ENCODE measurements around the gene UTP3. TPM values are rescaled to one million over a fixed set of nuclear protein-coding genes. Genes with fewer than 3 reads are reported as not detected.
"Not testable (repeated sequence)": the region's sequence is repeated elsewhere in the genome, so short reads cannot be mapped to it uniquely, and the experiment has no call there.

UTP3 gene
- total RNA-seq, 1 donor, result 23.3 TPM

DNA sequence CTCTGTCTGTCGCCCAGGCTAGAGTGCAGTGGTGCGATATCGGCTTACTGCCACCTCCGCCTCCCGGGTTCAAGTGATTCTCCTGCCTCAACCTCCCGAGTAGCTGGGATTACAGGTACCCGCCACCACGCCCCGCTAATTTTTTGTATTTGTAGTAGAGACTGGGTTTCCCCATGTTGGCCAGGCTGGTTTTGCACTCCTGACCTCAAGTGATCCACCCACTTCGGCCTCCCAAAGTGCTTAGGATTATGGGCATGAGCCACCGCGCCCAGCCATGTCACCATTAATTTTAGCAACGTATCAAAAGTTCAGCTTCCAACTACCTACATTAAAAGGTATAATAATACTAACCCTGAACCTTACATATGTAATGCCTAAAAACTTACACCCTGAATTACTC, 940 bp upstream of the UTP3 start:
- no peak for DNase-seq (ENCODE audit: low read depth)
- TF ChIP-seq, protein P1, sequence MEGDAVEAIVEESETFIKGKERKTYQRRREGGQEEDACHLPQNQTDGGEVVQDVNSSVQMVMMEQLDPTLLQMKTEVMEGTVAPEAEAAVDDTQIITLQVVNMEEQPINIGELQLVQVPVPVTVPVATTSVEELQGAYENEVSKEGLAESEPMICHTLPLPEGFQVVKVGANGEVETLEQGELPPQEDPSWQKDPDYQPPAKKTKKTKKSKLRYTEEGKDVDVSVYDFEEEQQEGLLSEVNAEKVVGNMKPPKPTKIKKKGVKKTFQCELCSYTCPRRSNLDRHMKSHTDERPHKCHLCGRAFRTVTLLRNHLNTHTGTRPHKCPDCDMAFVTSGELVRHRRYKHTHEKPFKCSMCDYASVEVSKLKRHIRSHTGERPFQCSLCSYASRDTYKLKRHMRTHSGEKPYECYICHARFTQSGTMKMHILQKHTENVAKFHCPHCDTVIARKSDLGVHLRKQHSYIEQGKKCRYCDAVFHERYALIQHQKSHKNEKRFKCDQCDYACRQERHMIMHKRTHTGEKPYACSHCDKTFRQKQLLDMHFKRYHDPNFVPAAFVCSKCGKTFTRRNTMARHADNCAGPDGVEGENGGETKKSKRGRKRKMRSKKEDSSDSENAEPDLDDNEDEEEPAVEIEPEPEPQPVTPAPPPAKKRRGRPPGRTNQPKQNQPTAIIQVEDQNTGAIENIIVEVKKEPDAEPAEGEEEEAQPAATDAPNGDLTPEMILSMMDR (IDR thresholded peaks at IDR 0.05; ENCODE audit: insufficient read depth, low read depth, low read length), result no peak
- peak overlapping the region; percentile 99 for H3K4me3 ChIP-seq (ENCODE audit: low read depth, low read length)

DNA sequence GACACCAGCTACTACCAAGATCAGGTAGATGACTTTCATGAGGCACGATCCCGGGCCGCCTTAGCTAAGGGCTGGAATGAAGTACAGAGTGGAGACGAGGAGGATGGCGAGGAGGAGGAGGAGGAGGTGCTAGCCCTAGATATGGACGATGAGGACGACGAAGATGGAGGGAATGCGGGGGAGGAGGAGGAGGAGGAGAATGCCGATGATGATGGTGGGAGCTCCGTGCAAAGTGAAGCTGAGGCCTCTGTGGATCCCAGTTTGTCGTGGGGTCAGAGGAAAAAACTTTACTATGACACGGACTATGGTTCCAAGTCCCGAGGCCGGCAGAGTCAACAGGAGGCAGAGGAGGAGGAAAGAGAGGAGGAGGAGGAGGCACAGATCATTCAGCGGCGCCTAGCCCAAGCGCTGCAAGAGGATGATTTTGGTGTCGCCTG, 481 bp downstream of the UTP3 start:
- TF ChIP-seq, protein P1 (IDR thresholded peaks at IDR 0.05; ENCODE audit: insufficient read depth, low read depth, low read length), result no peak
- peak overlapping the region; percentile 99 for H3K4me3 ChIP-seq (ENCODE audit: low read depth, low read length)
- DNase-seq (ENCODE audit: low read depth), result peak; percentile 30

DNA sequence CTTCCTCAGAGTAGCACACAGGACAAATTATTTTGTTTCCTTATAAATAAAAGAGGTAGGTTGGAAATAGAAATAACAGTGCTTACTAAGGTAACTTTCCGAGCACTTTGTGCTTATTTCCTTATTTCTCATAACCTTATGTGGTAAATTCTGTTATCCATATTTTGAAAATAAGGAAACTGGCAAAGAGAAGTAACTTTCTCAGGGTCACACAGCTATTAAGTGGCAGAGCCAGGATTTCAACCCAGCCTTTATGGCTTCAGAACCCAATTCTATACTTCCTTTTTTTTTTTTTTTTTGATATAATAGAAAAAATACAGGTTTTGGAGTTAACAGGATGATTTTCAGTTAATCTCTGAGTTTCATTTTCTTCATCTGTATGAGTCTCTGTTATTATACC, 3.3 kb downstream of the UTP3 start:
- TF ChIP-seq, protein P1 (IDR thresholded peaks at IDR 0.05; ENCODE audit: insufficient read depth, low read depth, low read length), result no peak

DNA sequence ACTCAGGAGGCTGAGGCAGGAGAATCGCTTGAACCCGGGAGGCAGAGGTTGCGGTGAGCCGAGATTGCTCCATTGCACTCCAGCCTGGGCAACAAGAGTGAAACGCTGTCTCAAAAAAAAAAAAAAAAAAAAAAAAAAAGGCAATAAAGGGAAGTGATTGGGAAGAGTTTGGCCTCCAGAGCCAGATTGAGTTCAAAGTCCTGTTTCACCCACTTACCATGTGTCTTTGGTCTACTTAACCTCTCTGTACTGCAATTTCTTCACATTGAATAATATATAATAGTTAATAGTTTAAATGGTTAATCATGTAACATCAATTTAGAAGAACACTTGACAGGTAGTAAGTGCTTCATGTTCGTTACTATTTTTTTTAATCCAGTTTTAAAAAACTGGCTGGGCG, 6.3 kb downstream of the UTP3 start:
- not testable (repeated sequence) for H3K4me3 ChIP-seq (ENCODE audit: low read depth, low read length); DNase-seq (ENCODE audit: low read depth)

More for the DNA sequence above, 3.3 kb downstream of the UTP3 start:
- H3K4me3 ChIP-seq (ENCODE audit: low read depth, low read length), result no peak overlapping the region
- DNase-seq (ENCODE audit: low read depth), result no peak

DNA sequence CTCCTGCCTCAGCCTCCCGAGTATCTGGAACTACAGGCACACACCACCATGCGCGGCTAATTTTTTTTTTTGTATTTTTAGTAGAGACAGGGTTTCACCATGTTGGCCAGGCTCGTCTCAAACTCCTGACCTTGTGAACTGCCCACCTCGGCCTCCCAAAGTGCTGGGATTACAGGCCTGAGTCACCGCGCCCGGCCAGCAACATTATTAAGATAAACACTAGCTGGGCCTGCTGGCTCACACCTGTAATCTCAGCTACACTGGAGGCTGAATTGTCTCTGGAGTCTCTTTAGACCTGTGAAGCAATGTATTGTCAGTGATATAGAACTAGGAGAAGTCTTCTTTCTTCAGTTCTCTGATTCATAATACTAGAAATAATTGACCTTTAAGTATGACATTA, 10.1 kb downstream of the UTP3 start:
- not testable (repeated sequence) for H3K4me3 ChIP-seq (ENCODE audit: low read depth, low read length)
- DNase-seq (ENCODE audit: low read depth), result peak; percentile 18

DNA sequence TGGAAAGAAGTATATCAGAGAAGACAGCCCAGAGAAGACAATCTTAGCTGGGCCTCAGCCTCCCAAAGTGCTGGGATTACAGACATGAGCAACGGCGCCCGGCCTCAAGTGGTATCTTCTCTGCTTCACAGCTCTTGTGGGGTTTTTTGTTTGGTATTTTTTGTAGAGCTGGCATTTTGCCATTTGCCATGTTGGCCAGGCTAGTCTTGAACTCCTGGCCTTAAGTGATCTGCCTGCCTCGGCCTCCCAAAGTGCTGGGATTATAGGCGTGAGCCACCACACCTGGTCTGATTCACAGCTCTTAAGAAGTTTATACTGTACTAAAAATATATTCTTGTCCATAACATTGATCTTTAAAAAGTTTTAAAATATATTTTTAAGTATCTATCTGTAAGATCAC, 12.4 kb downstream of the UTP3 start:
- no peak for DNase-seq (ENCODE audit: low read depth)
- TF ChIP-seq, protein P1 (IDR thresholded peaks at IDR 0.05; ENCODE audit: insufficient read depth, low read depth, low read length), result no peak

DNA sequence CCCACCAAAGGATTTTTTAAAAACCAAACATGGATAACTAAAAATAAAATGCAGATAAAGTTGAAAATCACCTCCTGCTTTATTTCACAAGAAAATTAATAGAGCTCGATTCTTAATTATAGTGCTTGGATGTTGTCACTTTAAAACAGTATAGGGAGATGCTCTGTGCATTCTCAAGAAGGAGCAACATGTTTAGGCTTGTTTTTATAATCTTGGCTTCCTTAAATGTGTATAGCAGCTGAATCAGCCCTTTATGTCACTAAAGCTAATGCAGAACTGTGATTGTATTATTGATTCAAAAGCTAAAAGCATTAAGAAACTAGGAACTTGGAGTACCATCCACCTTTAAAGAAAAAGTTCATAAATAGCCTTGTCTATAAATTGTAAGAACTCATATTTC, 12.9 kb downstream of the UTP3 start:
- H3K4me3 ChIP-seq (ENCODE audit: low read depth, low read length), result no peak overlapping the region
- TF ChIP-seq, protein P1 (IDR thresholded peaks at IDR 0.05; ENCODE audit: insufficient read depth, low read depth, low read length), result no peak
- no peak for DNase-seq (ENCODE audit: low read depth)

More for the DNA sequence above, 12.4 kb downstream of the UTP3 start:
- H3K4me3 ChIP-seq (ENCODE audit: low read depth, low read length), result no peak overlapping the region

DNA sequence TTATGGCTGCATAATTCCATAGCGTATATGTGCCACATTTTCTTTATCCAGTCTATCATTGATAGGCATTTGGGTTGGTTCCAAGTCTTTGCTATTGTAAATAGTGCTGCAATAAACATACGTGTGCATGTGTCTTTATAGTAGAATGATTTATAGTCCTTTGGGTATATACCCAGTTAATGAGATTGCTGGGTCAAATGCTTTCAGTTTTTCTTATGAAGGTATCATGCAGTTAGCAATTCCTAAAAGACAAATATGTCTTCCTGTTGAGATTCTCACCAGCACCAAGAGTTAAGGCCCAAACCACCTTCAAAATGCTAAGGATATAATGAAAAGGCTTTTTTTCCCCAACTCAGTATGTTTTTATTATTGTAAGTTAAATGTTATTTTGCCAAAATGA, 14.3 kb downstream of the UTP3 start:
- H3K4me3 ChIP-seq (ENCODE audit: low read depth, low read length); DNase-seq (ENCODE audit: low read depth): not testable (repeated sequence)

Measured in fibroblast of villous mesenchyme (primary cell).